MM.1S (cell line): ENCODE results near the gene CPB2.

Source experiments
- DNase-seq: peaks from one replicate; pipeline ENCODE4 v3.0.0-alpha.2; 2015
- H2AFZ ChIP-seq: fragments of 300-600 bp; sonication (generic); 2 replicates; pipeline ENCODE4 v1.6.0; 2016; ENCODE audit warnings: antibody characterized with exemption, low read length
- H3F3A ChIP-seq: fragments of 300-600 bp; sonication (generic); 2 replicates; pipeline ENCODE4 v1.6.1; 2016; ENCODE audit warnings: mild to moderate bottlenecking, antibody characterized with exemption, low read length, moderate library complexity, mixed read lengths; ENCODE audit not compliant: insufficient read depth
- H3K27ac ChIP-seq: fragments of 300-600 bp; sonication (generic); 2 replicates; pipeline ENCODE4 v1.5.1; 2016; ENCODE audit warnings: mild to moderate bottlenecking, low read length
- H3K27me3 ChIP-seq: fragments of 300-600 bp; sonication (generic); replicated peaks from 2 replicates; pipeline ENCODE4 v1.6.0; 2016; ENCODE audit warnings: low read length; ENCODE audit not compliant: insufficient read depth
- H3K36me3 ChIP-seq: fragments of 300-600 bp; sonication (generic); replicated peaks from 2 replicates; pipeline ENCODE4 v1.6.1; 2016; ENCODE audit warnings: mild to moderate bottlenecking, low read length, mixed read lengths; ENCODE audit not compliant: insufficient read depth
- H3K4me1 ChIP-seq: fragments of 300-600 bp; sonication (generic); 2 replicates; pipeline ENCODE4 v1.6.1; 2016; ENCODE audit warnings: low read length, mixed read lengths
- H3K4me2 ChIP-seq: fragments of 300-600 bp; sonication (generic); 2 replicates; pipeline ENCODE4 v1.6.0; 2016; ENCODE audit warnings: low read depth, low read length
- H3K4me3 ChIP-seq: fragments of 300-600 bp; sonication (generic); 2 replicates; pipeline ENCODE4 v1.5.1; 2016; ENCODE audit warnings: low read length, mixed read lengths
- H3K79me2 ChIP-seq: fragments of 300-600 bp; sonication (generic); 2 replicates; pipeline ENCODE4 v1.6.1; 2016; ENCODE audit warnings: mixed run types, low read length, mixed read lengths
- H3K9ac ChIP-seq: fragments of 300-600 bp; sonication (generic); 2 replicates; pipeline ENCODE4 v1.6.1; 2016; ENCODE audit warnings: low read length, mixed read lengths
- H3K9me2 ChIP-seq: fragments of 300-600 bp; sonication (generic); replicated peaks from 2 replicates; pipeline ENCODE4 v1.6.1; 2016; ENCODE audit warnings: mild to moderate bottlenecking, low read length, mixed read lengths; ENCODE audit not compliant: insufficient read depth
- H3K9me3 ChIP-seq: fragments of 300-600 bp; sonication (generic); replicated peaks from 2 replicates; pipeline ENCODE4 v1.6.1; 2016; ENCODE audit warnings: mild to moderate bottlenecking, low read length, mixed read lengths; ENCODE audit not compliant: insufficient read depth
- H4K20me1 ChIP-seq: fragments of 300-600 bp; sonication (generic); 2 replicates; pipeline ENCODE4 v1.6.1; 2016; ENCODE audit warnings: mild to moderate bottlenecking, low read length, moderate library complexity, mixed read lengths; ENCODE audit not compliant: insufficient read depth
- CTCF ChIP-seq: fragments of 300-600 bp; sonication (generic); IDR thresholded peaks from 2 replicates; pipeline ENCODE4 v1.5.1; 2016; ENCODE audit warnings: antibody characterized with exemption, low read length, mixed read lengths
- EZH2 ChIP-seq: fragments of 300-600 bp; sonication (generic); optimal IDR thresholded peaks from 2 replicates; pipeline ENCODE3; 2017; ENCODE audit warnings: low read depth, mild to moderate bottlenecking, antibody characterized with exemption, low read length, mixed read lengths
- EZH2phosphoT487 ChIP-seq: fragments of 300-600 bp; sonication (generic); IDR thresholded peaks from 2 replicates; pipeline ENCODE4 v1.6.1; 2018; ENCODE audit warnings: antibody characterized with exemption, low read length

CPB2 gene

GRCh38 chr13:46071590-46072249 lies 33.1 kb downstream of the CPB2 start:
- Histone ChIP-seq H4K20me1 (no peaks in the 10 kb centered on the region), H3K27me3 (no peaks in the 10 kb centered on the region), H3K4me3 (no peak overlapping the region), H3K9me2 (no peaks in the 10 kb centered on the region), H3F3A (no peaks in the 10 kb centered on the region), H3K9me3 (no peaks in the 10 kb centered on the region), H3K4me2 (no peak overlapping the region), H3K9ac (no peak overlapping the region), H2AFZ (no peak overlapping the region), H3K4me1 (no peaks in the 10 kb centered on the region), H3K27ac (no peak overlapping the region), H3K36me3 (no peaks in the 10 kb centered on the region), H3K79me2 (no peaks in the 10 kb centered on the region)
- no peak for DNase-seq
- TF ChIP-seq EZH2phosphoT487 (no peak), CTCF (no peak), EZH2 (no peak)

GRCh38 chr13:46063292-46063691 lies 41.5 kb downstream of the CPB2 start:
- H3K36me3 ChIP-seq: no peaks in the 10 kb centered on the region

GRCh38 chr13:46062185-46062584 lies 42.6 kb downstream of the CPB2 start:
- Histone ChIP-seq H3F3A (no peaks in the 10 kb centered on the region), H3K4me2 (no peak overlapping the region), H3K9me3 (no peaks in the 10 kb centered on the region), H3K79me2 (no peaks in the 10 kb centered on the region), H2AFZ (no peak overlapping the region), H3K27ac (no peak overlapping the region), H3K4me3 (no peak overlapping the region), H3K9ac (no peak overlapping the region), H4K20me1 (no peaks in the 10 kb centered on the region), H3K36me3 (no peaks in the 10 kb centered on the region), H3K4me1 (no peaks in the 10 kb centered on the region), H3K27me3 (no peaks in the 10 kb centered on the region), H3K9me2 (no peaks in the 10 kb centered on the region)
- DNase-seq: no peak
- TF ChIP-seq EZH2: no peak
- TF ChIP-seq CTCF: no peak
- no peak for TF ChIP-seq EZH2phosphoT487

More at GRCh38 chr13:46063292-46063691, 41.5 kb downstream of the CPB2 start:
- H3K9ac ChIP-seq: no peak overlapping the region
- H3K9me3 ChIP-seq: no peaks in the 10 kb centered on the region
- TF ChIP-seq CTCF (no peak), EZH2 (no peak), EZH2phosphoT487 (no peak)
- no peaks in the 10 kb centered on the region for H3K4me1 ChIP-seq
- no peaks in the 10 kb centered on the region for H4K20me1 ChIP-seq
- no peak for DNase-seq
- H3K27me3 ChIP-seq: no peaks in the 10 kb centered on the region
- H3K27ac ChIP-seq: no peak overlapping the region
- H3F3A ChIP-seq: no peaks in the 10 kb centered on the region
- no peaks in the 10 kb centered on the region for H3K79me2 ChIP-seq
- H3K4me3 ChIP-seq: no peak overlapping the region
- H2AFZ ChIP-seq: no peak overlapping the region
- H3K4me2 ChIP-seq: no peak overlapping the region
- no peaks in the 10 kb centered on the region for H3K9me2 ChIP-seq
